Esophagus squamous epithelium (tissue), 5 donors: ENCODE results near the gene KLHDC8A. TPM values are rescaled to one million over a fixed set of nuclear protein-coding genes. Genes with fewer than 3 reads are reported as not detected.
"Not testable (repeated sequence)": the region's sequence is repeated elsewhere in the genome, so short reads cannot be mapped to it uniquely, and the experiment has no call there.

Experiments
- DNase-seq: peaks from one replicate; lab custom pipeline; 2025; lab: John Stamatoyannopoulos, UW
- H3K27ac ChIP-seq, 4 donors: fragments of 200-600 bp; sonication (generic); one replicate each; pipeline ENCODE4 v1.5.1; 2016 to 2019; ENCODE audit warnings: mild to moderate bottlenecking in 1 of 4
- H3K27me3 ChIP-seq, 4 donors: fragments of 200-600 bp; sonication (generic); 1 replicate in 3 of 4; 2 replicates in 1 of 4; pipeline versions ENCODE4 v1.5.1 to v1.6.0; 2017 to 2021; ENCODE audit warnings: antibody characterized with exemption in 1 of 4
- H3K36me3 ChIP-seq, 3 donors: fragments of 200-600 bp; sonication (generic); one replicate each; pipeline ENCODE4 v1.5.1; 2016 to 2019
- H3K4me1 ChIP-seq, 3 donors: fragments of 200-600 bp; sonication (generic); one replicate each; pipeline ENCODE4 v1.5.1; 2017 to 2019
- H3K4me3 ChIP-seq, 4 donors: fragments of 200-600 bp; sonication (generic); 1 replicate in 3 of 4; 2 replicates in 1 of 4; pipeline ENCODE4 v1.5.1; 2016 to 2019; ENCODE audit warnings: mild to moderate bottlenecking in 2 of 4, moderate library complexity in 1 of 4
- H3K9me3 ChIP-seq, 3 donors: fragments of 200-600 bp; sonication (generic); one replicate each; pipeline ENCODE4 v1.5.1; 2016 to 2019
- POLR2A ChIP-seq, 4 donors: fragments of 450-650 bp; IDR thresholded peaks; one replicate each; pipeline ENCODE4 v1.6.1; 2017; ENCODE audit warnings: antibody characterized with exemption in 4 of 4, mild to moderate bottlenecking in 4 of 4, moderate library complexity in 3 of 4
- WGBS, 2 donors: methylation state at CpG; one replicate each; pipeline ENCODE4 v1.1.5; 2018; 5-methylcytosine and 5-hydroxymethylcytosine counted together
- intact Hi-C: fragments of 100-400 bp; cut with DNase I; formaldehyde crosslinking; loops from one replicate; pipeline ENCODE4 v1.15.0; 2022
- total RNA-seq, 4 donors: library from RNA; depleted of rRNA; stranded (reverse); fragments of >200 nt; gene quantifications; one replicate each; pipeline ENCODE4 v1.1.0, GENCODE V29; 2016
- TF ChIP-seq, protein P1 (sequence below), 6 experiments: fragments of 450-650 bp in 4 of 6; fragments of 200-600 bp in 2 of 6; sonication (generic) in 2 of 6; IDR thresholded peaks; one replicate each; pipeline ENCODE4 v1.5.1; 2016 to 2019; ENCODE audit warnings: antibody characterized with exemption in 6 of 6, mild to moderate bottlenecking in 4 of 6, moderate library complexity in 4 of 6
- donor health status: DM: yes; HTN: yes; CAD: no.

The KLHDC8A gene, protein sequence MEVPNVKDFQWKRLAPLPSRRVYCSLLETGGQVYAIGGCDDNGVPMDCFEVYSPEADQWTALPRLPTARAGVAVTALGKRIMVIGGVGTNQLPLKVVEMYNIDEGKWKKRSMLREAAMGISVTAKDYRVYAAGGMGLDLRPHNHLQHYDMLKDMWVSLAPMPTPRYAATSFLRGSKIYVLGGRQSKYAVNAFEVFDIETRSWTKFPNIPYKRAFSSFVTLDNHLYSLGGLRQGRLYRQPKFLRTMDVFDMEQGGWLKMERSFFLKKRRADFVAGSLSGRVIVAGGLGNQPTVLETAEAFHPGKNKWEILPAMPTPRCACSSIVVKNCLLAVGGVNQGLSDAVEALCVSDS
- 1 to 10 TPM in 3 of 4 donors, under 1 TPM in 1; 0.97 to 4.4 (median 2.1) TPM for total RNA-seq

DNA sequence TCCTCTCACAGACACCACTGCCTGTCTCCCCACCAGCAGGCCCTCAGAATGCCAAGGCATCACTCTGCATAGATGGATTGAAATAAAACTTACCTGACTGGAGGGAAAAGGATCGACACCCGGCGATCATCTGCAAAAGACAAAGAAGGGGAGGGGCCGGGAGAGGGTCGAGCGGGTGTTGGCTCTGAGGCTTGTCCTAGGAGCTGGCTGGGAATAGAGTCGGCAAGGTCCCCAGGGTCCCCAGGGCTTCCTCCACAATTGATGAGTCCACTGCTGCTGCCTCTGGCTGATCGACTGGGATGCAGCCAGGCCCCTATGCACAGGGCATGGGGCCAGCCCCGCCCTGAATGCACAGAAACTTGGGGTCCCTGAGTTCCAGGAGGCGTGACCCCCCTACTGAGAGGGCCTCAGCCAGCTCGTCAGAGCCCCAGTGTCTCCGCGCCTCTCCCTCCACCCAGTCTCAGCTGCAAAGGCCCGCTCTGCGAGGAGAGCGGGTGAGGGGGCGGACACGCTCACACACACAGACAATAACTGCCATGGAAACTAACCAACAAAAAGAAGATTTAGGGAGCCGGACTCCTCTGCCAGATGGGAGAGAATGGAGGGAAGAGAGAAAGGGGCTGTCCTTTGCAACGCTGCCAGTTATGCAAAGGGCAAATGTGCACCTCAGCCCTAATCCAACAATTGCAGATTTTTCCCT is at the start of gene KLHDC8A:
TSS of gene KLHDC8A (minus strand) at position 483 of the 700 bp plus-strand sequence. CDS start 13,318 bp downstream, outside the sequence.
- H3K4me1 ChIP-seq = peaks cover 5 to 54% (median 13%) of the 10 kb centered on the region in 3 donors
- intact Hi-C loops = loop anchor here (10.0 kb wide), 1 partner anchor 128 kb away; no protein-coding TSS in a partner anchor
- H3K9me3 ChIP-seq = no peaks in the 10 kb centered on the region
- TF ChIP-seq, protein P1, sequence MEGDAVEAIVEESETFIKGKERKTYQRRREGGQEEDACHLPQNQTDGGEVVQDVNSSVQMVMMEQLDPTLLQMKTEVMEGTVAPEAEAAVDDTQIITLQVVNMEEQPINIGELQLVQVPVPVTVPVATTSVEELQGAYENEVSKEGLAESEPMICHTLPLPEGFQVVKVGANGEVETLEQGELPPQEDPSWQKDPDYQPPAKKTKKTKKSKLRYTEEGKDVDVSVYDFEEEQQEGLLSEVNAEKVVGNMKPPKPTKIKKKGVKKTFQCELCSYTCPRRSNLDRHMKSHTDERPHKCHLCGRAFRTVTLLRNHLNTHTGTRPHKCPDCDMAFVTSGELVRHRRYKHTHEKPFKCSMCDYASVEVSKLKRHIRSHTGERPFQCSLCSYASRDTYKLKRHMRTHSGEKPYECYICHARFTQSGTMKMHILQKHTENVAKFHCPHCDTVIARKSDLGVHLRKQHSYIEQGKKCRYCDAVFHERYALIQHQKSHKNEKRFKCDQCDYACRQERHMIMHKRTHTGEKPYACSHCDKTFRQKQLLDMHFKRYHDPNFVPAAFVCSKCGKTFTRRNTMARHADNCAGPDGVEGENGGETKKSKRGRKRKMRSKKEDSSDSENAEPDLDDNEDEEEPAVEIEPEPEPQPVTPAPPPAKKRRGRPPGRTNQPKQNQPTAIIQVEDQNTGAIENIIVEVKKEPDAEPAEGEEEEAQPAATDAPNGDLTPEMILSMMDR (IDR thresholded peaks at IDR 0.05) = no peak
- TF ChIP-seq POLR2A (IDR thresholded peaks at IDR 0.05) = no peak
- H3K36me3 ChIP-seq = no peaks in the 10 kb centered on the region
- H3K4me3 ChIP-seq = peak within 1 kb of the TSS in 1 of 4 donors; percentile 9
- WGBS, 2 donors = 27 to 40% methylated on average over 9 to 18 of the region's 20 CpGs
- peak within 1 kb of the TSS in 2 of 4 donors; percentile 1 to 63 for H3K27ac ChIP-seq
- no peak for DNase-seq
- H3K27me3 ChIP-seq = peaks cover 0 to 27% (median 0%) of the 10 kb centered on the region in 4 donors

GRCh38 chr1:205406252-205406651 is 49.5 kb upstream of the KLHDC8A start:
- H3K27ac ChIP-seq, intact Hi-C loops, H3K4me1 ChIP-seq, DNase-seq, H3K9me3 ChIP-seq, H3K4me3 ChIP-seq, H3K36me3 ChIP-seq: not testable (repeated sequence)
- H3K27me3 ChIP-seq = peaks cover 0 to 20% (median 0%) of the 10 kb centered on the region in 4 donors
- no CpG with 5 or more reads among the region's 12 CpGs for WGBS, 2 donors

DNA sequence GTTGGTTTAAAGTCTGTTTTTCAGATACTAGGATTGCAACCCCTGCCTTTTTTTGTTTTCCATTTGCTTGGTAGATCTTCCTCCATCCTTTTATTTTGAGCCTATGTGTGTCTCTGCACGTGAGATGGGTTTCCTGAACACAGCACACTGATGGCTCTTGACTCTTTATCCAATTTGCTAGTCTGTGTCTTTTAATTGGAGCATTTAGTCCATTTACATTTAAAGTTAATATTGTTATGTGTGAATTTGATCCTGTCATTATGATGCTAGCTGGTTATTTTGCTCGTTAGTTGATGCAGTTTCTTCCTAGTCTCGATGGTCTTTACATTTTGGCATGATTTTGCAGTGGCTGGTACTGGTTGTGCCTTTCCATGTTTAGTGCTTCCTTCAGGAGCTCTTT is 47.8 kb upstream of the KLHDC8A start:
- intact Hi-C loops, H3K36me3 ChIP-seq, DNase-seq, H3K27ac ChIP-seq, H3K4me3 ChIP-seq, H3K9me3 ChIP-seq, H3K4me1 ChIP-seq: not testable (repeated sequence)
- WGBS, 2 donors = 78 to 90% methylated on average over 3 of the region's 3 CpGs
- peaks cover 0 to 16% (median 0%) of the 10 kb centered on the region in 4 donors for H3K27me3 ChIP-seq

DNA sequence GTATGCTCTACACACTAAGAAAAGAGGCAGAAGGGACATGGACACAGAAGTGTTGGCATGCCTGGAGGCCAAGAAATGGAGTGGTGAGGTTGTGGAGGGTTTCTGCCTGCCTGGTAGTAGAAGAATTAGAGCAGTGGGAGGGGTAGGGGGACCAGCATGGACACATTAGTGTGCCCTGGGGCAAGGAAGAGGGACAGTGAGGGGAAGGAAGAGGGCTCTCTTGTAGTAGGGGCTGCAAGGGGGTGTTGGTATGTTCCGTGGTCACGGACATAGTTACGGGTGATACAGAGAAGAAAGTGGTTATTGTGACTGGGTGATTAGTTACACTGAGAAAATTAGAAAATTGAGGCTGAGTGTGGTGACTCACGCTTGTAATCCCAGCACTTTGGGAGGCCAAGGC is 41.9 kb upstream of the KLHDC8A start:
- no peaks in the 10 kb centered on the region for H3K9me3 ChIP-seq
- no peaks in the 10 kb centered on the region for H3K36me3 ChIP-seq
- no peak for DNase-seq
- no peak overlapping the region for H3K27ac ChIP-seq
- no peak overlapping the region for H3K4me3 ChIP-seq
- H3K4me1 ChIP-seq = no peaks in the 10 kb centered on the region
- intact Hi-C loops = loop anchor here (10.0 kb wide), 1 partner anchor 86 kb away; no protein-coding TSS in a partner anchor
- WGBS, 2 donors = 83% methylated on average over 4 of the region's 4 CpGs
- H3K27me3 ChIP-seq = peaks cover 0 to 12% (median 0%) of the 10 kb centered on the region in 4 donors
- TF ChIP-seq, protein P1 (IDR thresholded peaks at IDR 0.05) = no peak
- no peak for TF ChIP-seq POLR2A (IDR thresholded peaks at IDR 0.05)

GRCh38 chr1:205396967-205397616 is 40.4 kb upstream of the KLHDC8A start:
- no peak for DNase-seq
- Histone ChIP-seq H3K9me3 (no peaks in the 10 kb centered on the region), H3K36me3 (no peaks in the 10 kb centered on the region), H3K4me1 (no peaks in the 10 kb centered on the region), H3K4me3 (no peak overlapping the region), H3K27me3 (peaks cover 0 to 16% (median 0%) of the 10 kb centered on the region in 4 donors), H3K27ac (no peak overlapping the region)
- TF ChIP-seq POLR2A (IDR thresholded peaks at IDR 0.05) = no peak
- TF ChIP-seq, protein P1 (IDR thresholded peaks at IDR 0.05) = peak; percentile 37 to 80 (median 64)
- intact Hi-C loops = loop anchor here (10.0 kb wide), 1 partner anchor 88 kb away; no protein-coding TSS in a partner anchor
- 9 to 13% methylated on average over 6 of the region's 6 CpGs for WGBS, 2 donors
